ENCODE data around the gene SYMPK.
"Not testable (repeated sequence)": the region's sequence is repeated elsewhere in the genome, so short reads cannot be mapped to it uniquely, and the experiment has no call there.

SYMPK gene

GRCh38 chr19:45862564-45863334, at the start of gene SYMPK:
Gene SYMPK (minus strand): TSS chr19:45863147. CDS start chr19:45854495, 8,652 bp downstream.
- peak; percentile 96 for DNase-seq

- DNase-seq, result no peak
These were observed 48.3 kb upstream of the SYMPK start for GRCh38 chr19:45911291-45911690.

GRCh38 chr19:45908956-45909355, 46.0 kb upstream of the SYMPK start:
- no peak for DNase-seq

DNA sequence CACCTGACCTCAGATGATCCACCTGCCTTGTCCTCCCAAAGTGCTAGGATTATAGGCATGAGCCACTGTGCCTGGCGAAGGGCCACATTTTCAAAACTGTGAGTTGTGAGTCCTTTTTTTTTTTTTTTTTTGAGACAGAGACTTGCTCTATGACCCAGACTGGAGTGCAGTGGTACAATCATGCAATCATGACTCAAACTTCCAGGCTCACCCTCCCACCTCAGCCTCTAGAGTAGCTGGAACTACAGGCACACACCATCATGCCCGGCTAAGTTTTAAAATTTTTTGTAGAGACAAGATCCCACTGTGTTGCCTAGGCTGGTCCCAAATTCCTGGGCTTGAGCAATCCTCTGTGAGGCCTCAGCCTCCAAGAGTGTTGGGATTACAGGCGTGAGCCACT, 43.3 kb upstream of the SYMPK start:
- DNase-seq, result no peak

DNA sequence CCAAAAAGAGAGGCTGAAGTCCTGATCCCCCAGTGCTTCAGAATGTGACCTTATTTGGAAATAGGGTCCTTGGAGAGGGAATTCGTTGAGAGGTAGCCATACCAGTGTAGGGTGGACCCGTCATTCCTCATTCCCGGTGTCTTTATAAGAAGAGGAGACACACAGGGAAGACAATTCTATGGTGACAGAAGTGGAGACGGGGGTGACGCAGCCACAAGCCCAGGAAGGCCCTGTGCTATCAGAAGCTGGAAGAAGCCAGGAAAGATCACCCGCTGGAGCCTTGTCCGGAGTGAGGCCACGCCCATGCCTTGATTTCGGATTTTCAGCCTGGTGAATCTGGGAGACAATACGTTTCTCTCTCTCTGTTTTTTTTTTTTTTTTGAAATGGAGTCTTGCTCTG, 42.1 kb upstream of the SYMPK start:
- no peak for DNase-seq

DNA sequence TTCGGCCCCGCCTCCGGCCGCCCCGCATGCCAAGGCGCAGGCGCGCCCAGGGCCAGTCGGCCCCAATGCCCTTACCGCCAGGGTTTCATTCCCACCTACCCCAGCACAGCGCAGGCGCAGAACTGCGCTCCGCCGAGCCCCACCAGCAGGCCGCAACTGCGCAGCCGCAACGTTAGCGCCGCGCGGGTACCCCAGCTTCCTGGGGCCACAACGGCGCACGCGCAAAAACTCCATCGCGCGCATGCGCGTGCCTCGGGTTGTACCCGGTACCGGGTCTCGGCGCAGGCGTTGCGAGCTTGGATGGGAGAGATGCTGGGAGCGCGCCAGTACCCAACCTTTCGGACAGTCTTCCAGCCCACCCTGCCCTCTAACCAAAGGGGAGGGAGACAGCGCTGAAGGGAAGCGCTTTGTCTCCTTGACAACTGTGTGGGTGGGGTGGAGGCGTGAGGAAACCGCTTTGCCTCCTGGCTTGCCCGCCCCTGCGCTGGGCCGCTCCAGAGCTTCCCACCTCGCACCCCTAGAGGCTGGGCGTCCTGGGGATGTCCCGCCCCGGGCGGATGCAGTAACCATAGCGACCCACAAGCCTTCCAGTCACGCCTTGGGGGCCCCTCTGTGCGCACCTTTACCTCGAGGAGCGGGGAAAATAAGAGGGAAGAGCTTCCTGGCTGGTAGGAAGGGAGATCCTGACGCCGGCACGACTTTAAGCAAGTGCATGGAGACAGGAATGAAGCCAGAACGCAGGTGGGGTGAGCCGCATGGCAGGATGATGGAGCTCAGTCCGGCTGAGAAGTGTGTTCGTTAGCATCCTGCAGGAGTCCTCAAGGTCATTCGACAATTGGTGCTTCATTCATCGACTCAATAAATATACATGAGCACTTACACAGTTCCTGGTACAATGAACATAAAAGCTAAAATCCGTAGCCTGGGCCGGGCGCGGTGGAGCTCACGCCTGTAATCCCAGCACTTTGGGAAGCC, 40.0 kb upstream of the SYMPK start:
- DNase-seq, result peak; percentile 94

DNA sequence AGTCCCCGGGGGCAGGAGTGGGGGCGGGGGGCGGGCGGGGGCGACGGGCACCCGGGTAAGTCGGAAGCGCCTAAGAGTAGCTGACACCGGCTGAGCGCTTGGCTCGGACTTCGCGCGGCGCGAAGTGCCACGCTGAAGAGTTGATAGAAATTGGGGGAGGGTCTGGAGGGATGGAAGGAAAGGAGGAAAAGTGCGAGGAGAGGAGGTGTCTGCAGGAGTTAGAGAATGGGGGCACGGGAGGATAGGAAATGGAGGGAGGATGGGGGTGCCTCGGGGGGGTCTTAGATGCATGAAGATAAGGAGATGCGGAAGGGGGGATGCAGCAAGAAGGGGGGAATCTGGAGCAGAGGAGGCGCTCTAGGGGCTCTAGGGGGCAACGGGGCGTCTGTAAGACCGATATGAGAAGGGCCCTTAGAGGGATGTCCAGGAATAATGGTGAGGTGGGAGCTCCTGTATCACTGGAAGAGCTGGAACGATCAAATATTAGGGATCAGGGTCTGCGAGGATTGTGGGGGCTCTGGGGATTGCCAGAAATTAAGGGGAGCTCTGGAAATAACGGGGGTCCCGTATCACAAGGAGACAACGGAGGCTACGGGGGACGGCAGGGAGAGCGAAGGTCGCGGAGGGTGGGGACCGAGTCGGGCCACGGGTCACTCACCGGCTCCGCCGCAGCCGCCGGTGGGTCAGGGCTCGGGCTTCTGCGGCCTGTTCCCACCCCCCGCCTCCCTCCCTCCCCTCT, 39.1 kb upstream of the SYMPK start, which contains the start of gene MYPOP:
TSS of gene MYPOP (minus strand) at position 702 of the 739 bp plus-strand sequence. CDS start 840 bp downstream, outside the sequence.
- no peak for DNase-seq

DNA sequence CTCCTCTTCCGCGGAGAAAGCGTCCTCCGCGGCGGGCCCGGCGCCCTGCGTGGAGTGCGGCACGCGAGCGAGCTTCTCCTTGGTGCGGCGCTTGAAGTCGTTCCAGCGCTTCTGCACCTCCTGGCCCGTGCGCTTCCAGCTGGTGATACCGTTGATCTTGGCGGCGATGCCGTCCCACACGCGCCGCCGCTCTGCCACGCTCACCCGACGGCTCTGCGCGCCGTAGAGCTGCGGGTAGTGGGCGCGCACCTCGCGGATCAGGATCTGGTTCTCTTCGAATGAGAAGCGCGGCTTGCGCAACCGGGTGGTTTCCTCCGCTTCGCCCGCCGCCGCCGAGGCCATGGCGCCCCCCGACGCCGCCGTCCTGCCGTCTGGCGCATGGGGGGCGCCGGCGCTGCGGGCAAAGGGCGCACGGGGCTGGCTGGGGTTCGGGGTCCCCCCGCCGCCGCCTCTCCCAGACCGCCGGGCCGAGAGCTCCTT, 38.5 kb upstream of the SYMPK start:
- DNase-seq, result no peak

- no peak for DNase-seq
These were observed 37.9 kb upstream of the SYMPK start for GRCh38 chr19:45900738-45901431.

DNA sequence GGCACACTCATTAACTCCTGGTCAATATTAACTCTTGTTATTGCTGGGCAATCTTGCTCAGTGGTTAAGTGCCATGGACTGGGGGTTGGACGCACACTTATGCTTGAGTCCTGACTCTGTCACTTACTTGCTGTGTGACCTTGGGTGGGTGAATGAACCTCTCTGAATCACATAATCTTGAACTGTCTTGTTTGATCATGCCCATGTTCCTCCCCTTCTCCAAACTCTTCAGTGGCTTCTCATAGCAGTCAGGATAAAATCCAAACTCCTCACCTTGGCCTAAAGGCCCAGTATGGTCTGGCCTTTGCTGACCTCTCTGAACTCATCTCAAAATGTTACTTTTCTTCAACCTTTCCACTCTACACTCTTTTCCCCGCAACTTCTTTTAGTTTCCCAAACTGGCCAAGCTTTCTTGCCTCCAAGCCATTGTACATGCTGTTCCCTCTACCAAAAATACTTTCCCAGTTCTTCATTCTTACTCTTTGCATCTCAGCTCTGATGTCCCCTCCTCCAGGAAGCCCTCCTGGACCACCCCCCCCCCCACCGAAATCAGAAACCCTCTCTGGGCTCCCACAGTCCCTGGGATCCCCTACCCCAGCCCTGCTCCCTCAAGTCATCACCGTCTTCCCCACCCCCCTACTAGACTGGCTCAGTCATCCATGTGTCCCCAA, 37.1 kb upstream of the SYMPK start:
- DNase-seq, result no peak

GRCh38 chr19:45899253-45899652, 36.3 kb upstream of the SYMPK start:
- no peak for DNase-seq

- DNase-seq, result no peak
These were observed 34.4 kb upstream of the SYMPK start for GRCh38 chr19:45897261-45897812.

DNA sequence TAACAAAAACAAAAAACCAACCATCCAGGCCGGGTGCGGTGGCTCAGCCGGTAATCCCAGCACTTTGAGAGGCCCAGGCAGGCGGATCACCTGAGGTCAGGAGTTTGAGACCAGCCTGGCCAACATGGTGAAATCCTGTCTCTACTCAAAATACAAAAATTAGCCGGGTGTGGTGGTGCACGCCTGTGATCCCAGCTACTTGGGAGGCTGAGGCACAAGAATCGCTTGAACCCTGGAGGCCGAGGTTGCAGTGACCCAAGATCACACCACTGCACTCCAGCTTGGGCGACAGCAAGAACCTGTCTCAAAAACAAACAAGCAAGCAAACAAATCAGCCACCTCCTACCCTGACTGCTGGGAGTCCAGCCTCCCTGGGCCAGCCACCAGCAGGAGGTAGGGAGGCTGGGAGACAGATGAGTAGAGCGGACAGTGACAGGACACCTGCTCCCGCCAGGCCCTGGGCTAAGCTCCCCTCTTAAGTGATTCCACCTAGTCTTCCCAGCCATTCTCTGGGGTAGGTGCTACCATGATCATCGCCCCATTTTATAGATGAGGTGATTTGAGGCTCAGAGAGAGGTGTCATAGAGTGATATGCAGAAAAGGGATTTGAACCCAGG, 33.1 kb upstream of the SYMPK start:
- not testable (repeated sequence) for DNase-seq

DNA sequence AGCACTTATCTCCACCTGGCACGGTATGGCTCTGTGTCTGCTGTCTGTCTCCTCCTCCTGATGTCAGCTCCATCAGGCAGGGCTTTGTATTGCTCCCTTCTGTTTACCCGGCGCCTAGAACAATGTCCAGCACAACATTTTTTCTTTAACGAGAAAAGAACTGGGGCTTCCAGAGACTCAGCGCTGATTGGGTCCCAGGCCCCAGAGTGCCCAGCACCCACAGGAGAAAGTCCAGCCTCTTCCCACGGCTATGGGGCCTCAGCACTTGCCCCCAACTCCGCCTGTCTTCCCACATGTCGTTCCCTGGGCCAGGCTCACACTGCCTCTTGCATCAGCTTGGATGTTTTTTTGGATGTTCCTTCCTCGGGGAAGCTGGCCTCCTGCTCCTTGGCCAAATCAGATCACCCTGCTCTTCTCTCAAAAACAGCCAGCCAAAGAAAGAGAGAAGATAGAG, 32.6 kb upstream of the SYMPK start:
- no peak for DNase-seq

DNA sequence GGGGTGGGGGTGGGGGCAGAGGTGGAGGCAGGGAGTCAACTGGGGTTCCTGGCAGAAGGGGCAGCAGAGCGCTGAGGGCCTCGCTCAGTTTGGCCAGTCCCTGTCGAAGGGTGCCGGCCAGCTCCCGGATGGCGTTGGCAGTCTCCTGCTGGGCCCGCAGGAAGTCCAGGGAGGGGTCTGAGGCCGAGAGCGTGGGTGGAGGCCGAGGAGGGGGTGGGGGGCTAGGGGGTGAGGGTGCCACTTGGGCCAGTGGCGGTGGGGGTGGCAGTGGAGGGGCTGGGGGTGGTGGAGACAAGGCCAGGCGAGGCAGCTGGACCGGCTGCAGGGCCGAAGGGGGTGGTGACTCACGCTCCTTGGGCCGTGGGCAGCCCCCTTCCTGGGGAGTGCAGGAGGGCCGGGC, 27.9 kb upstream of the SYMPK start:
- no peak for DNase-seq

DNA sequence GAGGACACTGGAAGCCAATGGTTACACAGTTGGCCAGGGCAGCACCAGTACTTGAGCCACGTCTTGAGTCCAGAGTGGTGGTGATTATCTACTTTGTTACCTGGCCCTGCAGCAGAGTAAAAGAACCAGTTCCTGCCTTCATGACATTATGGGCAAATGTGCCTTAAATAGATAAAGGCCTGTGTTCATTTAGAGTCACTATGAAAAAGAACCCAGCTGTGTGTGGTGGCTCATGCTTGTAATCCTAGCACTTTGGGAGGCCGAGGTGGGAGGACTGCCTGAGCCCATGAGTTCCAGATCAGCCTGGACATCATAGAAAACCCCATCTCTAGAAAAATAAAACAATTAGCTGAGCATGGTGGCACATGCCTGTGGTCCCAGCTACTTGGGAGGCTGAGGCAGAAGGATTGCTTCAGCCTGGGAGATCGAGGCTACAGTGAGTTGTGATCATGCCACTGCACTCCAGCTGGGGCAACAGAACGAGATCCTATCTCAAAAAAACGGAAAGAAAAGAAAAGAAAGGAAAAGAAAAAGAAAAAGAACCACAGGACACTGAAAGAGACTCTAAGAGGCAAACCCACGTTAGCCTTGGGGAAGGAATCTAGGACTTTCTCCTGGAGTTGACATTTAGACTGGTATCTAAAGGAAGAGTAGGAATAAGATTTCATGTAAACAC, 26.4 kb upstream of the SYMPK start:
- no peak for DNase-seq

GRCh38 chr19:45887200-45887710, 24.3 kb upstream of the SYMPK start:
- no peak for DNase-seq

DNA sequence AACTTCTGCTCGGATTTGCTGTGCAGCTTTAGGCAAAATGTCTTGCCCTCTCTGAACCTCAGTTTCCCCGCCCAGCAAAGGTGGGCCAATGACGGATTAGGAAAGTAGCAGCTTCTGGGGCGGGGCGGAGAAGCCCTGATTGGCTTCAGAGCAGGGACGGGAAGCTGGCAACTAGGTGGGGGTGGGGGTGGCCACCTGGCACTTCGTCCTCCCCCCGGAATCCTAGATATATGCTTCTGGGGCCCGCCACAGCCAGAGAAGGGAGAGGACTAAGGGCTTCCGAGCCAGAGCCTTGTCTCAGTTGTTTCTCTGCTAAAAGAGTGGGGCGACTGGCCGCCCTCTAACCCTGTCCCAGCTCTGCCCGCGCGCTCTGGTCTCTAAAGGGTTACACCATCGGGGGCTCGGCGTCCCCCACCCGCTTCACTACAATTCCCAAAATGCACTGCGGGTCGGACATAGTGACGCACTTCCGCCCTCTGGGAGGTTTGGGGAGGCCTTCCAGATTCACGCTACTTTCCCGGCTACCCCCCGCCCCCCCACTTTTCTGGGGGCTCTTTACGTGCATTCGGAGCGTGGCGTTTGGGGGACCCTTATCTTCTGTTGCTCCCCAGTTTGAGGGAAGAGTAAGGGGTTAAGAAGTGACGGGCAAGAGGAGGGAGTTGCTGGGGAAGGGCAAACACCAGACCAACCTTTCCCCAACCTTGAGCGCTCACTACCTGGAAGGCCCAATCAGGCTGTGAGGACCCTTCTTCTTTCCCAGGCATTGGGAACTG, 23.7 kb upstream of the SYMPK start:
- peak; percentile 87 for DNase-seq

Measured in NCI-H345 (cell line).